ENCODE data around the gene RBBP8.

- TF ChIP-seq GATA2 (IDR thresholded peaks at IDR 0.05; ENCODE audit: low read depth, low read length) (no peak), GATA3 (IDR thresholded peaks at IDR 0.05; ENCODE audit: low read depth, low read length) (no peak)
These were observed 31.0 kb upstream of the RBBP8 start for GRCh38 chr18:22902093-22902492.

Measured in SH-SY5Y (cell line).